ENCODE data around the gene FOXP1.

- no peak for TF ChIP-seq CTCF (IDR thresholded peaks at IDR 0.05; ENCODE audit: poor library complexity)
- no peak for TF ChIP-seq EZH2phosphoT487 (IDR thresholded peaks at IDR 0.05; ENCODE audit: low read depth, severe bottlenecking, unreplicated experiment)
- no peak for TF ChIP-seq EZH2 (IDR thresholded peaks at IDR 0.05; ENCODE audit: borderline replicate concordance)
Observed at GRCh38 chr3:71346061-71346460, 237.5 kb downstream of the FOXP1 start.
